IPS DF 6.9 (cell line): Measurements from ENCODE around the gene GRAMD2B.
"Not testable (repeated sequence)": the region's sequence is repeated elsewhere in the genome, so short reads cannot be mapped to it uniquely, and the experiment has no call there.

ENCODE experiments used
- DNase-seq: peaks from one replicate; pipeline ENCODE4 v3.0.0-alpha.2; 2013; ENCODE audit warnings: low read depth, low spot score
- H3K27ac ChIP-seq: one replicate; pipeline ENCODE4 v1.5.1; 2013; ENCODE audit warnings: low read length, control low read depth
- H3K27me3 ChIP-seq: 2 replicates; pipeline ENCODE4 v1.6.1; 2013; ENCODE audit warnings: mild to moderate bottlenecking, low read length; ENCODE audit not compliant: control insufficient read depth, insufficient read depth
- H3K36me3 ChIP-seq: 2 replicates; pipeline ENCODE4 v1.6.1; 2013; ENCODE audit warnings: low read length; ENCODE audit not compliant: control insufficient read depth, insufficient read depth
- H3K4me1 ChIP-seq: 2 replicates; pipeline ENCODE4 v1.6.1; 2013; ENCODE audit warnings: low read length; ENCODE audit not compliant: control insufficient read depth, insufficient read depth
- H3K4me3 ChIP-seq: 2 replicates; pipeline ENCODE4 v1.5.1; 2013; ENCODE audit warnings: mild to moderate bottlenecking, low read length
- H3K9me3 ChIP-seq: 2 replicates; pipeline ENCODE4 v1.6.1; 2013; ENCODE audit warnings: low read length, inconsistent platforms; ENCODE audit not compliant: control insufficient read depth, insufficient read depth
- WGBS: extraction: QIAGEN DNeasy Blood & Tissue Kit; methylation state at CpG from one replicate; pipeline ENCODE4 v1.1.7; 2013; ENCODE audit warnings: mixed read lengths, missing lambda C conversion rate; ENCODE audit not compliant: insufficient read length, insufficient coverage; 5-methylcytosine and 5-hydroxymethylcytosine counted together

Gene GRAMD2B

DNA sequence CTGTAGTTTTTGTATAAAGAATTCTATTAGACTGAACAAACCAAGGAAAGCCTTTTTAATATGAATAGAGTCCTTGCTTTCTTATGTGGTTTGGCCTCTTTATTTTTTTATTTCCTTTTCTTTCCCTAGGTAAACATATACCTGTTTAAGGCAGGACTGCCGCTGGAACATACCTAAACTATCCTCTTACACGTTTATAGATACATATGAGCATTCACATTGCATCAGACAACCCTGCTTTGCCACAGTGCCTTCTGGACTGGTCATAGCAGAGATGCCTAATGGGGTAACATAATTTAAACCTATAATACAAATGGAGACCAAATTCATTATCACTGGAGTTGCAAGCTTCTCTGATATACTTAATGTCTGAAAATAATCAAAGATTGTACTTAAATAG lies 12.5 kb downstream of the GRAMD2B start:
- WGBS, result no CpG with 5 or more reads among the region's 2 CpGs
- Histone ChIP-seq H3K27ac (no peak overlapping the region), H3K27me3 (no peaks in the 10 kb centered on the region), H3K4me1 (no peaks in the 10 kb centered on the region), H3K36me3 (no peaks in the 10 kb centered on the region), H3K4me3 (no peak overlapping the region), H3K9me3 (no peaks in the 10 kb centered on the region)
- DNase-seq, result no peak

DNA sequence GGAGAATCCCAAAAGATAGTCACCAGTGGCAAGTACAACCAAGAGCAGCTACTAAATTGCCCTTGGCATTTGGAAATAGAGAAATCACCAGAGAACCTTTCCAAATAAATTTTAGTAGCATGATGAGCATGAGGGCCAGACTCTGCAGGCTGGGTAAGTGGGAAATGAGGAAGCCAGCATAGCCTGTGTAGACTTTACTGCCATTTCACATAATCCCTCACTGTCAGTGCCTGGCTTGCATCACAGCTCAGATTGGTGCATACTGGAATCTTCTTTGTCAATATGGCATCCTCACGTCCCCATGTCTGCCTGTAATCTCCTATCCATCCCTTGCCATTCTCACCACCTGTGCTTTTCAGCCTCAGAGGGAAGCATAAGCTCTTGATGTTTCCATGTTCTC lies 14.5 kb downstream of the GRAMD2B start:
- no peaks in the 10 kb centered on the region for H3K36me3 ChIP-seq
- DNase-seq, result no peak
- H3K4me1 ChIP-seq, result no peaks in the 10 kb centered on the region
- no CpG with 5 or more reads among the region's 1 CpG for WGBS
- no peaks in the 10 kb centered on the region for H3K27me3 ChIP-seq
- no peak overlapping the region for H3K27ac ChIP-seq
- H3K9me3 ChIP-seq, result no peaks in the 10 kb centered on the region
- no peak overlapping the region for H3K4me3 ChIP-seq

- H3K27ac ChIP-seq, result no peak overlapping the region
- WGBS, result no CpG with 5 or more reads among the region's 4 CpGs
- H3K36me3 ChIP-seq, result no peaks in the 10 kb centered on the region
These were observed 15.1 kb downstream of the GRAMD2B start for GRCh38 chr5:126438267-126438666.

DNA sequence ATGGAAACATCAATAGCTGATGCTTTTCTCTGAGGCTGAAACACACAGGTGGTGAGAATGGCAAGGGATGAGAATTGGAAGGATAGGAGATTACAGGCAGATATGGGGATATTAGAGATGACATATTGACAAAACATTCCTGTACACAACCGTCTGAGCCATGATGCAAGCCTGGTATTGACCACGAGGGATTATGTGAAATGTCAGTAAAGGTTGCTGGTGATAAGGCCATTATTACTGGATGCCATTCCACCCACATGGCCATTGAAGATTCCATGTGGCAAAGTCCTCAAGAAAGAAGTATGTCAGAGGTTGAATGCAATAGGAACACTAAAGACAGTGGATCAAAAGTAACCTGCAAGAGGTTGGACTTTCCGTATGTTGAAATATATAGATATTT lies 15.7 kb downstream of the GRAMD2B start:
- no peak overlapping the region for H3K27ac ChIP-seq
- no peak for DNase-seq
- no peaks in the 10 kb centered on the region for H3K36me3 ChIP-seq
- no peaks in the 10 kb centered on the region for H3K9me3 ChIP-seq
- no peaks in the 10 kb centered on the region for H3K27me3 ChIP-seq
- no CpG with 5 or more reads among the region's 3 CpGs for WGBS
- H3K4me1 ChIP-seq, result no peaks in the 10 kb centered on the region
- no peak overlapping the region for H3K4me3 ChIP-seq

More at GRCh38 chr5:126438267-126438666, 15.1 kb downstream of the GRAMD2B start:
- H3K4me3 ChIP-seq, result no peak overlapping the region
- DNase-seq, result no peak
- H3K4me1 ChIP-seq, result no peaks in the 10 kb centered on the region
- H3K9me3 ChIP-seq, result no peaks in the 10 kb centered on the region
- no peaks in the 10 kb centered on the region for H3K27me3 ChIP-seq

DNA sequence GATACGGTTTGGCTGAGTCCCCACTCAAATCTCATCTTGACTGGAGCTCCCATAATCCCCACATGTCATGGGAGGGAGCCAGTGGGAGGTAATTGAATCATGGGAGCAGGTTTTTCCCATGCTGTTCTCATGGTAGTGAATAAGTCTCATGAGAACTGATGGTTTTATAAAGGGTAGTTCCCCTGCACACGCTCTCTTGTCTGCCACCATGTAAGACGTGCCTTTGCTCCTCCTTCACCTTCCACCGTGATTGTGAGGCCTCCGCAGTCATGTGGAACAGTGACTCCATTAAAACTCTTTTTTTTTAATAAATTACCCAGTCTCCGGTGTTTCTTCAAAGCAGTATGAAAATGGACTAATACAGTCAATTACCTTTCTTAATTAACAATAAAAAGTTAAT lies 16.5 kb downstream of the GRAMD2B start:
- H3K27ac ChIP-seq, H3K4me3 ChIP-seq, H3K9me3 ChIP-seq, DNase-seq, H3K27me3 ChIP-seq, H3K4me1 ChIP-seq, H3K36me3 ChIP-seq: not testable (repeated sequence)
- WGBS, result no CpG with 5 or more reads among the region's 6 CpGs

GRCh38 chr5:126441230-126441629 lies 18.0 kb downstream of the GRAMD2B start:
- Histone ChIP-seq H3K4me1 (peaks cover 2% of the 10 kb centered on the region; the same call in 1 of the 2 replicates), H3K4me3 (no peak overlapping the region), H3K36me3 (no peaks in the 10 kb centered on the region), H3K27me3 (no peaks in the 10 kb centered on the region), H3K9me3 (no peaks in the 10 kb centered on the region), H3K27ac (no peak overlapping the region)
- whole genome bisulfite sequencing, result no CpG with 5 or more reads among the region's 2 CpGs
- DNase-seq, result no peak

GRCh38 chr5:126443374-126443851 lies 20.2 kb downstream of the GRAMD2B start:
- Histone ChIP-seq H3K4me3 (no peak overlapping the region), H3K4me1 (peaks cover 2% of the 10 kb centered on the region; the same call in 1 of the 2 replicates), H3K9me3 (no peaks in the 10 kb centered on the region), H3K27me3 (no peaks in the 10 kb centered on the region), H3K27ac (no peak overlapping the region), H3K36me3 (no peaks in the 10 kb centered on the region)
- no CpG with 5 or more reads among the region's 2 CpGs for WGBS
- DNase-seq, result no peak

DNA sequence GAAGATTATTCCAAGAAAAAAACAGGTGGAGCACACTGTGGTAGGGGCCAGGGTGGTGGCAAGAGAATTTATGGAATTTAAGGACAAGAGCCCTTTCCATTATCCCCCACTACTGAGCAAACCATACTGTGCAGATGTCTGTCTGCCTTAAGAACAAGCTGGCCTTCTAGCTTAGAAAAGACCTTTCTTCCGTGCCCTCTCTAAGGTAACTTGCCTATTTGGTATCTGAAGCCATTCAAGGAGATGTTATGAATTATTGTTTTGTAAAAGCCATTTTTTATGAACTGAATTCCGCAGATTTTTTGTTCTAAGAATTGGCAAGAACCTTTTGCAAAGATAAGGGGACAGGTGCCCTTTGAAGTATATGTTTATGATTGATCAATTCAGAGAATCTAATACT lies 20.9 kb downstream of the GRAMD2B start:
- no CpG with 5 or more reads among the region's 2 CpGs for WGBS
- Histone ChIP-seq H3K36me3 (no peaks in the 10 kb centered on the region), H3K9me3 (no peaks in the 10 kb centered on the region), H3K4me1 (peaks cover 2% of the 10 kb centered on the region; the same call in 1 of the 2 replicates), H3K27me3 (no peaks in the 10 kb centered on the region), H3K4me3 (no peak overlapping the region), H3K27ac (no peak overlapping the region)
- DNase-seq, result no peak

GRCh38 chr5:126445502-126446174 lies 22.4 kb downstream of the GRAMD2B start:
- Histone ChIP-seq H3K4me3 (no peak overlapping the region), H3K27ac (no peak overlapping the region), H3K4me1 (peaks cover 2% of the 10 kb centered on the region; the same call in 1 of the 2 replicates), H3K36me3 (no peaks in the 10 kb centered on the region), H3K27me3 (no peaks in the 10 kb centered on the region), H3K9me3 (no peaks in the 10 kb centered on the region)
- WGBS, result no CpG with 5 or more reads among the region's 3 CpGs
- DNase-seq, result no peak

DNA sequence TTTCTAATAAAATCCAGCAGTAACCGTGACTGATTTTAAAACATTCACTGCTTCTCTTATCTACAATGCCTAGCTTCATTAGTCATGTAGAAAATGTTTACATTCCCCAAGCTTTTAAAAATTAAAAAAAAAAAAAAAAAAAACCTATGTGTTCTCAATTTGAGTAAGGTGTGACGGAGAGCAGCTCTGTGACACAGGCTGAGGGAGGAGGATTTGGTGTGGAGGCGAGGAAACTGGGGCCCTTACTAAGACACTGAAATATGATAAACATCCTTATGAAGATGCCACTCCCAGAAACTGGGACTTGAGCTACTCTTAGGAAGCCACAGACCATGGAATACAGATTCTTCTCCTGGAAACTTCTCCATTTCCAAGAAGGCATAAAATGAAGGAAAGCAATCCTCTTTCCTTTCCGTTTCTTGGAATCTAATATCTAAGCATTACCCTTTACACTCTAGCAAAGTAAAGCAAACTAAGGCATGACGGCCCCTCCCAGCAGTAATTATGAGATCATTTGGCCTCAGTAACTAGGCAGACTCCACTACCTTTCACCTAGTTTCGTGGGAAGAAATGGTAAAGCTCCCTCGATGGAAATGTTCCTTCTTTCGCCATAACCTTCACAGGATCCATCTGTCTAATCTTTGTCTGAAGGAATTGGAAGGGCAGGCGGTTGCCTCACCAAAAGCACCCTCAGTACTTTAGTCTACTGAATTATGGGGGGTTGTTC lies 23.5 kb downstream of the GRAMD2B start:
- DNase-seq, result no peak
- Histone ChIP-seq H3K36me3 (no peaks in the 10 kb centered on the region), H3K4me1 (peaks cover 2% of the 10 kb centered on the region; the same call in 1 of the 2 replicates), H3K27ac (no peak overlapping the region), H3K4me3 (no peak overlapping the region), H3K27me3 (no peaks in the 10 kb centered on the region), H3K9me3 (no peaks in the 10 kb centered on the region)
- WGBS, result no CpG with 5 or more reads among the region's 9 CpGs
